NK-92 treated with Interleukin-12 subunit alpha and Interleukin-12 subunit beta, amount 100 ng/mL, for 24 hours (cell line): Measurements from ENCODE around the gene ENTREP1.
"Not testable (repeated sequence)": the region's sequence is repeated elsewhere in the genome, so short reads cannot be mapped to it uniquely, and the experiment has no call there.

Experiments used
- DNase-seq: peaks from one replicate; lab custom pipeline; 2025; lab: John Stamatoyannopoulos, UW

Gene ENTREP1

GRCh38 chr9:69371001-69371400 lies 46.0 kb downstream of the ENTREP1 start:
- no peak for DNase-seq

GRCh38 chr9:69376651-69377050 lies 51.6 kb downstream of the ENTREP1 start:
- no peak for DNase-seq

GRCh38 chr9:69377291-69377690 lies 52.3 kb downstream of the ENTREP1 start:
- DNase-seq = no peak

- no peak for DNase-seq
These were observed 53.0 kb downstream of the ENTREP1 start for GRCh38 chr9:69377981-69378380.

- DNase-seq = no peak
These were observed 54.4 kb downstream of the ENTREP1 start for GRCh38 chr9:69379270-69379982.

- DNase-seq = no peak
These were observed 55.3 kb downstream of the ENTREP1 start for GRCh38 chr9:69380301-69380700.

- no peak for DNase-seq
These were observed 55.8 kb downstream of the ENTREP1 start for GRCh38 chr9:69380811-69381210.

- DNase-seq = no peak
These were observed 57.1 kb downstream of the ENTREP1 start for GRCh38 chr9:69382135-69382534.

GRCh38 chr9:69385581-69386033 lies 60.6 kb downstream of the ENTREP1 start:
- DNase-seq = no peak

GRCh38 chr9:69386651-69387050 lies 61.6 kb downstream of the ENTREP1 start:
- no peak for DNase-seq

- DNase-seq = no peak
These were observed 63.6 kb downstream of the ENTREP1 start for GRCh38 chr9:69388596-69388995.

- no peak for DNase-seq
These were observed 64.5 kb downstream of the ENTREP1 start for GRCh38 chr9:69389437-69389995.

- DNase-seq = no peak
These were observed 66.5 kb downstream of the ENTREP1 start for GRCh38 chr9:69391487-69391886.

GRCh38 chr9:69391946-69392345 lies 66.9 kb downstream of the ENTREP1 start:
- DNase-seq = no peak

GRCh38 chr9:69392826-69393225 lies 67.8 kb downstream of the ENTREP1 start:
- DNase-seq = no peak

GRCh38 chr9:69393425-69393824 lies 68.4 kb downstream of the ENTREP1 start:
- no peak for DNase-seq

- DNase-seq = no peak
These were observed 70.7 kb downstream of the ENTREP1 start for GRCh38 chr9:69395718-69396117.

GRCh38 chr9:69396759-69397158 lies 71.7 kb downstream of the ENTREP1 start:
- no peak for DNase-seq

GRCh38 chr9:69397384-69398214 lies 72.6 kb downstream of the ENTREP1 start:
- no peak for DNase-seq

- no peak for DNase-seq
These were observed 75.5 kb downstream of the ENTREP1 start for GRCh38 chr9:69400470-69400869.

- DNase-seq = not testable (repeated sequence)
These were observed 84.9 kb downstream of the ENTREP1 start for GRCh38 chr9:69409936-69410335.

GRCh38 chr9:69411246-69411645 lies 86.2 kb downstream of the ENTREP1 start:
- DNase-seq = no peak
